ENCODE results near the gene MEGF11.

DNA sequence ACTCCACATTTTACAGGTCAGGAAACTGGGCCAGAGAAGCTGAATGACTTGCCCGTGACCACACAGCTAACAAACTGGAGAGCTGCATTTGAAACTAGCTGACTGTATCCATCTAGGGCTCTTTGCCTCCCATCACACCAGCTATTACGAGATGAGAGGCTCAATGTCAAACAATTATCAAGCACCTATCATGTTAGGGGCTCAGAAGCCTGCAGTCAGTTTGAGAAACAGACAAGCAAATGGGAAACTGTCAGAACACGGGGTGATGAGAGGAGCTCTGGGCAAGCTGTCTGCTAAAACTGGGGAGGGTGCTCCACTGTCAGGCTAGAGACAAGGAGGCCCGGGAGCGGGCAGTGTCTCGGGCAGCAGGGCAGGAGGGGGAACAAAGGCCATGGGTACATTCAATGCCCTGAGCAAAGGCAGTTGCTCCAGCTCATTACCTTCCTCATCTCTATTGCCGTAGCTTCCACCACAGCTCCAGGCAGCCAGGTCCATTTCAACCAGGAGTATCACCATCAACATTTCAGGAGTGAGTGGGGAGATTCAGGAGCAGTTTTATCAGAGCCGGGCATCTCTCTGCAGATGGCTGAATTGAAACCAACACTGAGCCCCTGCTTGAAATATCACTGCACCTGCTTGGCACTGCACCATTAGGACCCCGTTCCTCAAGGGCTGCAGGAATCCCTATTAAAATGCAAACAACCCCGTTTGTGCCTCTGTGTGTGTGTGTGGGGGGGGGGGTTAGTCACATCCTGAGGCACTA, 261.6 kb downstream of the MEGF11 start:
- TF ChIP-seq, protein P1, sequence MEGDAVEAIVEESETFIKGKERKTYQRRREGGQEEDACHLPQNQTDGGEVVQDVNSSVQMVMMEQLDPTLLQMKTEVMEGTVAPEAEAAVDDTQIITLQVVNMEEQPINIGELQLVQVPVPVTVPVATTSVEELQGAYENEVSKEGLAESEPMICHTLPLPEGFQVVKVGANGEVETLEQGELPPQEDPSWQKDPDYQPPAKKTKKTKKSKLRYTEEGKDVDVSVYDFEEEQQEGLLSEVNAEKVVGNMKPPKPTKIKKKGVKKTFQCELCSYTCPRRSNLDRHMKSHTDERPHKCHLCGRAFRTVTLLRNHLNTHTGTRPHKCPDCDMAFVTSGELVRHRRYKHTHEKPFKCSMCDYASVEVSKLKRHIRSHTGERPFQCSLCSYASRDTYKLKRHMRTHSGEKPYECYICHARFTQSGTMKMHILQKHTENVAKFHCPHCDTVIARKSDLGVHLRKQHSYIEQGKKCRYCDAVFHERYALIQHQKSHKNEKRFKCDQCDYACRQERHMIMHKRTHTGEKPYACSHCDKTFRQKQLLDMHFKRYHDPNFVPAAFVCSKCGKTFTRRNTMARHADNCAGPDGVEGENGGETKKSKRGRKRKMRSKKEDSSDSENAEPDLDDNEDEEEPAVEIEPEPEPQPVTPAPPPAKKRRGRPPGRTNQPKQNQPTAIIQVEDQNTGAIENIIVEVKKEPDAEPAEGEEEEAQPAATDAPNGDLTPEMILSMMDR (IDR thresholded peaks at IDR 0.05; ENCODE audit: low read length), result no peak
- TF ChIP-seq EZH2 (IDR thresholded peaks at IDR 0.05; ENCODE audit: borderline replicate concordance, low read length), result no peak
